Body of pancreas (tissue), 4 donors: Measurements from ENCODE around the gene FAM89B.

ENCODE experiments used
- CTCF ChIP-seq, 7 experiments: fragments of 450-650 bp in 4 of 7; fragments of 200-600 bp in 3 of 7; sonication (generic) in 3 of 7; IDR thresholded peaks; one replicate each; pipeline ENCODE4 v1.5.1; 2016 to 2019; ENCODE audit warnings: antibody characterized with exemption in 7 of 7
- POLR2A ChIP-seq, 3 donors: fragments of 450-650 bp; IDR thresholded peaks; one replicate each; pipeline ENCODE4 v1.6.1; 2016; ENCODE audit warnings: antibody characterized with exemption in 3 of 3, mild to moderate bottlenecking in 2 of 3

GRCh38 chr11:65574109-65574810 lies 1.9 kb downstream of the FAM89B start:
- TF ChIP-seq POLR2A (IDR thresholded peaks at IDR 0.05) (peak in 1 of 3 donors; percentile 15), CTCF (IDR thresholded peaks at IDR 0.05) (peak; percentile 68 to 100 (median 93))
